Body of pancreas (tissue), 4 donors: ENCODE data around the gene CCDC198. TPM values are rescaled to one million over a fixed set of nuclear protein-coding genes. Genes with fewer than 3 reads are reported as not detected.

Source experiments
- ATAC-seq: fragments of 150-250 bp; one replicate; pipeline ENCODE4 v1.9.1; 2016
- DNase-seq, 4 donors: peaks; one replicate each; pipeline ENCODE4 v3.0.0-alpha.2; 2019
- H3K27ac ChIP-seq, 4 donors: fragments of 200-600 bp; sonication (generic); 1 replicate in 3 of 4; 2 replicates in 1 of 4; pipeline versions ENCODE4 v1.5.1 to v1.6.1; 2016 to 2019; ENCODE audit warnings: mild to moderate bottlenecking in 1 of 4, mixed read lengths in 1 of 4, moderate library complexity in 1 of 4
- H3K27me3 ChIP-seq, 2 donors: fragments of 200-600 bp; sonication (generic); one replicate each; pipeline ENCODE4 v1.6.0; 2016; ENCODE audit warnings: mild to moderate bottlenecking in 1 of 2
- H3K36me3 ChIP-seq, 2 donors: fragments of 200-600 bp; sonication (generic); replicated peaks in 1 of 2; 2 replicates each; pipeline ENCODE4 v1.5.1; 2016; ENCODE audit warnings: low read depth in 2 of 2; ENCODE audit not compliant: insufficient read depth in 1 of 2
- H3K4me1 ChIP-seq: fragments of 200-600 bp; sonication (generic); one replicate; pipeline ENCODE4 v1.6.0; 2016
- H3K4me3 ChIP-seq, 2 donors: fragments of 200-600 bp; sonication (generic); 1 replicate in 1 of 2; 2 replicates in 1 of 2; pipeline ENCODE4 v1.5.1; 2016 to 2019
- H3K9me3 ChIP-seq, 3 donors: fragments of 200-600 bp; sonication (generic); 1 replicate in 2 of 3; 2 replicates in 1 of 3; pipeline ENCODE4 v1.5.1; 2016
- POLR2A ChIP-seq, 3 donors: fragments of 450-650 bp; IDR thresholded peaks; one replicate each; pipeline ENCODE4 v1.6.1; 2016; ENCODE audit warnings: antibody characterized with exemption in 3 of 3, mild to moderate bottlenecking in 2 of 3
- WGBS, 2 donors: methylation state at CpG; one replicate each; pipeline ENCODE4 v1.1.5; 2017; 5-methylcytosine and 5-hydroxymethylcytosine counted together
- intact Hi-C: fragments of 100-400 bp; cut with DNase I; formaldehyde crosslinking; loops from one replicate; pipeline ENCODE4 v1.15.1; 2023
- total RNA-seq, 2 donors: library from RNA; depleted of rRNA; stranded (reverse); fragments of >200 nt; gene quantifications; one replicate each; pipeline ENCODE4 v1.1.0, GENCODE V29; 2016
- TF ChIP-seq, protein P1 (sequence below), 7 experiments: fragments of 450-650 bp in 4 of 7; fragments of 200-600 bp in 3 of 7; sonication (generic) in 3 of 7; IDR thresholded peaks; one replicate each; pipeline ENCODE4 v1.5.1; 2016 to 2019; ENCODE audit warnings: antibody characterized with exemption in 7 of 7

Gene CCDC198
- total RNA-seq, 2 donors from 2014 or later: 97.8 to 123 TPM

DNA sequence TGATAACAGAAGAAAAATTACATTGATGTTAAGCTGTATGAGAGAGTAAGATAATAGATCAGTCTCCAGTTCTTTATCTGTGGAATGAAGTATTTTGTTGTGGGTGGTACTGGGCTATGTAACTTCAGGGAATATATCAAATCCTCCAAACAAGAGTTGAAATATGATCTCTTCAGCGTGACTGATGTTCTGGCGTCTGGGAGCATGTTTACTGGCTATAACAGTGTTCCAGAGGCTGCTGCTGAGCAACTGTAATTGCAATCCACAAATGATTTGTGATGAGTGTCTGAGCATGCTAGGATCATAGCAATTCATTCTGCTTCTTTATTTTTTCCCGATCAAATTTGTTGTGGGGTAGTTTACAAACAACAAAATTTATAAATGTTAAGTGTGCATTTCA, 18.6 kb upstream of the CCDC198 start:
- intact Hi-C loops: no loop called here
- 25 to 29% methylated on average over 3 of the region's 3 CpGs for WGBS, 2 donors
- Histone ChIP-seq H3K4me3 (no peak overlapping the region), H3K36me3 (no peaks in the 10 kb centered on the region), H3K9me3 (no peaks in the 10 kb centered on the region), H3K27me3 (no peaks in the 10 kb centered on the region), H3K4me1 (no peaks in the 10 kb centered on the region), H3K27ac (no peak overlapping the region)
- TF ChIP-seq, protein P1, sequence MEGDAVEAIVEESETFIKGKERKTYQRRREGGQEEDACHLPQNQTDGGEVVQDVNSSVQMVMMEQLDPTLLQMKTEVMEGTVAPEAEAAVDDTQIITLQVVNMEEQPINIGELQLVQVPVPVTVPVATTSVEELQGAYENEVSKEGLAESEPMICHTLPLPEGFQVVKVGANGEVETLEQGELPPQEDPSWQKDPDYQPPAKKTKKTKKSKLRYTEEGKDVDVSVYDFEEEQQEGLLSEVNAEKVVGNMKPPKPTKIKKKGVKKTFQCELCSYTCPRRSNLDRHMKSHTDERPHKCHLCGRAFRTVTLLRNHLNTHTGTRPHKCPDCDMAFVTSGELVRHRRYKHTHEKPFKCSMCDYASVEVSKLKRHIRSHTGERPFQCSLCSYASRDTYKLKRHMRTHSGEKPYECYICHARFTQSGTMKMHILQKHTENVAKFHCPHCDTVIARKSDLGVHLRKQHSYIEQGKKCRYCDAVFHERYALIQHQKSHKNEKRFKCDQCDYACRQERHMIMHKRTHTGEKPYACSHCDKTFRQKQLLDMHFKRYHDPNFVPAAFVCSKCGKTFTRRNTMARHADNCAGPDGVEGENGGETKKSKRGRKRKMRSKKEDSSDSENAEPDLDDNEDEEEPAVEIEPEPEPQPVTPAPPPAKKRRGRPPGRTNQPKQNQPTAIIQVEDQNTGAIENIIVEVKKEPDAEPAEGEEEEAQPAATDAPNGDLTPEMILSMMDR (IDR thresholded peaks at IDR 0.05): no peak
- no peak for TF ChIP-seq POLR2A (IDR thresholded peaks at IDR 0.05)
- DNase-seq: no peak
- ATAC-seq: no peak

DNA sequence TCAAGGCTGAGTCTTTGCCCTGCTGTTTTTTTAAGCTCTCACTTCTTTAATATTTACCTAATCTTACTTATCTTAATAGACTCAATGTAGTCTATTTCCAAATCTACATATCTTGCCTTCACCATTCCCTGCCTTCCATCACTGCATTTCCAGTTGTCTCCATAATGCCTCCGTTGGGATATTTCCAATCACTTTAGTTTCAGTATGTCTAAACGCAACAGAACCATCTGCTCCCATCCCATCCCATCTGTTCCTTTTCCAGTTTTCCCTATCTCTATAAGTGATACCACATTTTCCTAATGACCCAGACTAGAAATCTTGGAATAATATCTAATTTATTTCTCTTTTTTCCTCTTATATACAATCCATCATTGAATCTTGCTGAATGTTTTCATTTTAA, 15.1 kb upstream of the CCDC198 start:
- ATAC-seq: no peak
- intact Hi-C loops: no loop called here
- TF ChIP-seq, protein P1 (IDR thresholded peaks at IDR 0.05): no peak
- TF ChIP-seq POLR2A (IDR thresholded peaks at IDR 0.05): no peak
- no peak for DNase-seq
- Histone ChIP-seq H3K27ac (no peak overlapping the region), H3K4me3 (no peak overlapping the region), H3K9me3 (no peaks in the 10 kb centered on the region), H3K4me1 (no peaks in the 10 kb centered on the region), H3K27me3 (no peaks in the 10 kb centered on the region), H3K36me3 (no peaks in the 10 kb centered on the region)
- 74 to 90% methylated on average over 2 of the region's 2 CpGs for WGBS, 2 donors

DNA sequence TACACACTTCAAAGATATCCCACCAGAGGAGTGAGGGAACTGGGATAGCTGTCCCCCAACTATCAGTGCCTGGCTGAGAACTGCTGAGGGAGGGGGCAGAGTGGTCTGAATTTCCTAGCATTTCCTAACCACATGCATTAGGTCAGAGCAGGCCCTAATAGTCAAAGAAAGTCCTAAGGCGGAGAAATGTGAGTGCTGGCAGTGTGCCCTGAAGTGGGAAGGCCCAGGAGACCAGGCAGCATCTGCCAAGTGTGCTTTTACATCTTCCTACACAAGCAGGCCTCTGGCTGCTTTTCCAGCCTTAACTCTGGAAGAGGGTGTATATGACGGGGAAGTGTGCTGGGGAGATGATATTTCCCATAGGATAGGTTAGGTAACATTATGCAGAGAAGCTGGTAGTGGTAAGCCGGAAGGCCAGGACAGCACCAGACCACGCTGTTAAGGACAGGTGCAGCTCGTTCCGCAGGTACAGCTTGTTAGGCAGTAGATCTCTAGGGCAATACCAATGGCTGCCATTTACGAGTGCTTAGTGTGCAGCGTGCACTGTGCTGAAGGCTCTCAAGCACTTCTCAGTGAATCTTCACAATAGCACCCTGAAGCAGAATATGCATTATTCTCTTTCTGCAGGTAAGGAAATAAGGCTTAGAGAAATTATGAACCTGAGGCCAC, 9.1 kb upstream of the CCDC198 start:
- no peak for ATAC-seq

DNA sequence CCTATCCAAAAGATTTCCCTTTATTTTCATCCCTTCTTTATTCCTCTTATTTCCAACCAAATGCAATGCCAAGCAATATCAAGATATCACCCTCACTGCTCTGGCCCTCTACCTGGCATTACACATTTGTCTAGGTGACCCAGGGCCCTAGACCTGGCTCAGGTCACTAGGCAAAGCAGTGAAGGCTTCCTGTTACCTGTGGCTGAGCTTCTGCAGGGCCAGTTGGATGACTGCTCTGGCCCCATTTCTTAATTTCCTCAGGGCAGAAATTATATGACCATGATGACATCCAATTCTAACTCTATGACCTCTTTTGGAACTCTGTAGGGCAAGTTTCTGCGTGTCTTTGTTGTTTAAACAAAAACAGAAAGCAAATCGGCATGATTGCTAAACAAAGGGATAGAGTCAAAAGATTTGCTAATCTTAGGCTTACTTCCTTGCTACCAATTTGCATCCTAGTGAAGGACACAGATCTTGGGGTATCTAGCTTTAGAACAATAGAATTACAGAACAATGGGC, 7.4 kb upstream of the CCDC198 start:
- intact Hi-C loops: no loop called here
- no peak overlapping the region for H3K4me3 ChIP-seq
- no peaks in the 10 kb centered on the region for H3K9me3 ChIP-seq
- no peak overlapping the region for H3K27ac ChIP-seq
- no peaks in the 10 kb centered on the region for H3K4me1 ChIP-seq
- no peak for DNase-seq
- 24 to 39% methylated on average over 2 of the region's 2 CpGs for WGBS, 2 donors
- no peak for ATAC-seq
- TF ChIP-seq, protein P1 (IDR thresholded peaks at IDR 0.05): no peak
- TF ChIP-seq POLR2A (IDR thresholded peaks at IDR 0.05): no peak
- no peaks in the 10 kb centered on the region for H3K36me3 ChIP-seq
- H3K27me3 ChIP-seq: no peaks in the 10 kb centered on the region

More for the DNA sequence above, 9.1 kb upstream of the CCDC198 start:
- peak in 2 of 4 donors; percentile 26 to 30 for DNase-seq
- Histone ChIP-seq H3K27ac (no peak overlapping the region), H3K36me3 (no peaks in the 10 kb centered on the region), H3K27me3 (no peaks in the 10 kb centered on the region), H3K9me3 (no peaks in the 10 kb centered on the region), H3K4me1 (no peaks in the 10 kb centered on the region), H3K4me3 (no peak overlapping the region)
- WGBS, 2 donors: 80 to 85% methylated on average over 8 of the region's 8 CpGs
- TF ChIP-seq POLR2A (IDR thresholded peaks at IDR 0.05): no peak
- TF ChIP-seq, protein P1 (IDR thresholded peaks at IDR 0.05): no peak
- intact Hi-C loops: no loop called here

DNA sequence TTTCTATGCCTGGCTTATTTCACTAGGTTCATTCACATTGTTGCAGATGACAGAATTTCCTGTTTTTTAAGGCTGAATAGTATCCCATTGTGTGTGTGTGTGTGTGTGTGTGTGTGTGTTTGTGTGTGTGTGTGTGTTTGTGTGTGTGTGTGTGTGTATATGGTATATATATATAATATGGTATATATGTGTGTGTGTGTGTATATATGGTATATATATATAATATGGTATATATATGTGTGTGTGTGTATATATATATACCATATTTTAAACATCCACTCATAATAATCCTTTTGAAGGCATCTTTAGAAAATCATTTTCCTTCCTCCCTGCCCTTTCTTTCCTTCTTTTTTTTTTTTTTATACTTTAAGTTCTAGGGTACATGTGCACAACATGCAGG, 5.0 kb upstream of the CCDC198 start:
- ATAC-seq: no peak
- H3K36me3 ChIP-seq: no peaks in the 10 kb centered on the region
- no peak for TF ChIP-seq POLR2A (IDR thresholded peaks at IDR 0.05)
- TF ChIP-seq, protein P1 (IDR thresholded peaks at IDR 0.05): no peak
- no peak overlapping the region for H3K4me3 ChIP-seq
- H3K9me3 ChIP-seq: no peaks in the 10 kb centered on the region
- intact Hi-C loops: no loop called here
- DNase-seq: no peak
- no peak overlapping the region for H3K27ac ChIP-seq
- peaks cover 10% of the 10 kb centered on the region for H3K4me1 ChIP-seq
- H3K27me3 ChIP-seq: no peaks in the 10 kb centered on the region
